ENCODE measurements around the gene MAN2B2.

DNA sequence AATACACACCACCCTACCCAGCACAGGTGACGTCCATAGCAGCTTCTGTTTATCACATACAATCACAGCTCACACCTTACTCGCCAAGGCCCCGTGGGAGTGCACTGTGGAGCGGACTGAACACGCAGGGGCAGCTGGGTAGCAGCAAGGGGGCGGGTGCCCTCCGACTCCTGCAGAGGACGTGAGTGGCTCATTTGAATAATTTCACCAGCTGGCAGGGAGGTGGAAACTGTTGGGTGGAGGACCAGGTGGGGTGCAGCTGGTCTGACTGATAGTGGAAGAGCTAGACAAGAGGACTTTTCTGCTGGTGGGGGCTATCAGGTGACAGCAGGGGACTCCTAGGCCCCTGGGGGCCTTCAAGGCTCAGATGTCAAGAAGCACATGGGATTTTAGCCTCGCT, 16.3 kb downstream of the MAN2B2 start:
- no peak for TF ChIP-seq POLR2A (IDR thresholded peaks at IDR 0.05)
- TF ChIP-seq, protein P1, sequence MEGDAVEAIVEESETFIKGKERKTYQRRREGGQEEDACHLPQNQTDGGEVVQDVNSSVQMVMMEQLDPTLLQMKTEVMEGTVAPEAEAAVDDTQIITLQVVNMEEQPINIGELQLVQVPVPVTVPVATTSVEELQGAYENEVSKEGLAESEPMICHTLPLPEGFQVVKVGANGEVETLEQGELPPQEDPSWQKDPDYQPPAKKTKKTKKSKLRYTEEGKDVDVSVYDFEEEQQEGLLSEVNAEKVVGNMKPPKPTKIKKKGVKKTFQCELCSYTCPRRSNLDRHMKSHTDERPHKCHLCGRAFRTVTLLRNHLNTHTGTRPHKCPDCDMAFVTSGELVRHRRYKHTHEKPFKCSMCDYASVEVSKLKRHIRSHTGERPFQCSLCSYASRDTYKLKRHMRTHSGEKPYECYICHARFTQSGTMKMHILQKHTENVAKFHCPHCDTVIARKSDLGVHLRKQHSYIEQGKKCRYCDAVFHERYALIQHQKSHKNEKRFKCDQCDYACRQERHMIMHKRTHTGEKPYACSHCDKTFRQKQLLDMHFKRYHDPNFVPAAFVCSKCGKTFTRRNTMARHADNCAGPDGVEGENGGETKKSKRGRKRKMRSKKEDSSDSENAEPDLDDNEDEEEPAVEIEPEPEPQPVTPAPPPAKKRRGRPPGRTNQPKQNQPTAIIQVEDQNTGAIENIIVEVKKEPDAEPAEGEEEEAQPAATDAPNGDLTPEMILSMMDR (IDR thresholded peaks at IDR 0.05) = no peak

Data from lower leg skin (tissue), 3 donors.